Epithelial cell of esophagus (primary cell): ENCODE data around the gene RSPO1.

Experiments used
- DNase-seq: peaks from one replicate; pipeline ENCODE4 v3.0.0; 2010; ENCODE audit warnings: low read depth
- H3K4me3 ChIP-seq: 2 replicates; pipeline ENCODE4 v1.5.1; 2011; ENCODE audit warnings: mild to moderate bottlenecking, low read length, control low read depth
- TF ChIP-seq, protein P1 (sequence below): IDR thresholded peaks from 2 replicates; pipeline ENCODE4 v1.5.1; 2011; ENCODE audit warnings: low read depth, mild to moderate bottlenecking, low read length, control low read depth, inconsistent platforms; ENCODE audit not compliant: insufficient read depth; ENCODE audit errors: missing control alignments

The RSPO1 gene

DNA sequence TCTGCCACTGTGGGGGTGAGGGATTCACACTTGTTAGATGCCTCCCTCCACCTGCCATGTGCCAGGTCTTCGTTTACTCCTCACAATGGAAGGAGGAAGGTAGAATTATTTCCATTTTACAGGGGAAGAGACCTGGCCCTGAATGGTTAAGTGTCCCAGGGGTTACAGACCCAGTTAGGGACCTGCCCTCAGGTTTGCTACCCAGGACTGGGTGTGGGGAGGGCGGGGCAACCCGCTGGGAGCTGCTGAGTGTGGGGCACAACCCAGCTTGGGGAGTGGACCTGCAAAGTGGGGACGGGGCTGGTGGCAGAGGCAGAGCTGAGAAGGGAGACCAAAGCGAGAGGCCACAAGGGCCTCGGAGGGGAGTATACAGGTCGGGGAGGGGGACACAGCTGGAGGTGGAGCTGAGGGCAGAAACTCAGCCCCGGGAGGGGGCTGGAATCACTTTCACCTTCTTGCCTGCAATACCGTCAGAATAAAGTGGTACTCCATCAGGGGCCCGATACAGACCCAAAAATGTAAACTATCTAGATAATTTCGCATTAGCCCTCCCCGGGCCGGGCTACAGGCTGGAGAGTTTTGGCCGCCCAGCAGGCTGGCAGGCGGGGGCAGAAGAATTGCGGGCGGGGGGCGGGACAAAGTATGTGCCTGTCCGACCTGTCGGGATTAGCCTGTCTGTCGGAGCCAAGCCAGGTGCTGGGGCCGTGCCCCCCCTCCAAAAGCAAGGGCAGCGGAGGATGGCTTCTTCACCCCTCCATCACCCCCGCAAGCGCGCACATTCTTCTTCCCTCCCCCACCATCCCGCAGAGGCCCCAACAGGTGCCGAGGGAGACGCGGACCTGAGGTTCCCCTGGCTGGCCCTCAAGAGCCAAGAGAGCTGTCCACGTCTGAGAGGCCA, 1.4 kb downstream of the RSPO1 start:
- no peak overlapping the region for H3K4me3 ChIP-seq
- TF ChIP-seq, protein P1, sequence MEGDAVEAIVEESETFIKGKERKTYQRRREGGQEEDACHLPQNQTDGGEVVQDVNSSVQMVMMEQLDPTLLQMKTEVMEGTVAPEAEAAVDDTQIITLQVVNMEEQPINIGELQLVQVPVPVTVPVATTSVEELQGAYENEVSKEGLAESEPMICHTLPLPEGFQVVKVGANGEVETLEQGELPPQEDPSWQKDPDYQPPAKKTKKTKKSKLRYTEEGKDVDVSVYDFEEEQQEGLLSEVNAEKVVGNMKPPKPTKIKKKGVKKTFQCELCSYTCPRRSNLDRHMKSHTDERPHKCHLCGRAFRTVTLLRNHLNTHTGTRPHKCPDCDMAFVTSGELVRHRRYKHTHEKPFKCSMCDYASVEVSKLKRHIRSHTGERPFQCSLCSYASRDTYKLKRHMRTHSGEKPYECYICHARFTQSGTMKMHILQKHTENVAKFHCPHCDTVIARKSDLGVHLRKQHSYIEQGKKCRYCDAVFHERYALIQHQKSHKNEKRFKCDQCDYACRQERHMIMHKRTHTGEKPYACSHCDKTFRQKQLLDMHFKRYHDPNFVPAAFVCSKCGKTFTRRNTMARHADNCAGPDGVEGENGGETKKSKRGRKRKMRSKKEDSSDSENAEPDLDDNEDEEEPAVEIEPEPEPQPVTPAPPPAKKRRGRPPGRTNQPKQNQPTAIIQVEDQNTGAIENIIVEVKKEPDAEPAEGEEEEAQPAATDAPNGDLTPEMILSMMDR = no peak
- DNase-seq = no peak

DNA sequence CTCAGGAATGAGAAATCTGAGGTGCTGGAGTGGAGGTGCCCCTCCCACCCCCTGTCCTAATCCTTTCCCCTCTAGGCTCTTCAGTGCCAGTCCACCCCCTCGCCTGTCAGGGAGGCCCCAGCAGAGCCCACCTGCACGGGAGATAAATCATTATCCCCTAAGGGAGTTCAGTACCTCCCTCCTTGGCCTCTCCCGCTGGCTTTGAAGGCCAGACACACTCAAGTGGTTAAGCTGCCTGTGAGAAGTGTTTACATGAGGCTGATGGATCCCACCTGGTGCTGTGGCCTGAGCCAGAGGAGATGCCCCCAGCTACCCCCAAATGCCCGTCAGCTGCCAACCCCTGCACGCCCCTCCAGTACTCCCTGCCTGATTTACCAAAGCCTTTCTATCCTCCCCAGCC, 3.7 kb downstream of the RSPO1 start:
- no peak overlapping the region for H3K4me3 ChIP-seq
- TF ChIP-seq, protein P1 = no peak
- no peak for DNase-seq

DNA sequence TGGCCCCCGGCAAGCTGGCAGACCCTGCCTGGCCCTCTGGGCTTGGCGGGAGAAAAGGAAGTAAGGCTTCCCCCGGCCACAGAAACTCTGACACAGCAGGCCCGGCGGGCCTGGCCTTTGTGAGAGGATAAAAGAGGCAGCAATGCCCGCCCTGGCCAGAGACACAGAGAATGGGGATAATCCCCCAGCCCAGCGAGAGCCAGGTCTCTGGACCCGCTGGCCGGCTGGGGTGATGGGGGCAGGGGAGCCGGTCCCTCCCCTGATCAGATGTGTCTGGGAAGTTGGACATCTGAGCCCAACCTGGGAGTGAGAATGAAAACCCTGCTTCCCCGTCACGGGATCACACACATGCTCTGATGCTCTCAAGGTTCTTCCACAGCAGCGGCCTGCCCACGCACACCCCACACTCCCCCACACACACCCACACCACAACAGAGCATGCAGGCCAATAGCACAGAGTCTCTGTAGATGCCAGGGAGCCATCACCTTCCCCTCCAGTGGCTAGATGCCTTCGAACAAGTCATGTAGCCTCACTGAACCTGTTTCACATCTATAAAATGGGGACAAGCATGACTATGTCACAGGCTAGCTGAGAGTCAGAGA, 4.2 kb downstream of the RSPO1 start:
- no peak overlapping the region for H3K4me3 ChIP-seq
- TF ChIP-seq, protein P1 = no peak
- no peak for DNase-seq

DNA sequence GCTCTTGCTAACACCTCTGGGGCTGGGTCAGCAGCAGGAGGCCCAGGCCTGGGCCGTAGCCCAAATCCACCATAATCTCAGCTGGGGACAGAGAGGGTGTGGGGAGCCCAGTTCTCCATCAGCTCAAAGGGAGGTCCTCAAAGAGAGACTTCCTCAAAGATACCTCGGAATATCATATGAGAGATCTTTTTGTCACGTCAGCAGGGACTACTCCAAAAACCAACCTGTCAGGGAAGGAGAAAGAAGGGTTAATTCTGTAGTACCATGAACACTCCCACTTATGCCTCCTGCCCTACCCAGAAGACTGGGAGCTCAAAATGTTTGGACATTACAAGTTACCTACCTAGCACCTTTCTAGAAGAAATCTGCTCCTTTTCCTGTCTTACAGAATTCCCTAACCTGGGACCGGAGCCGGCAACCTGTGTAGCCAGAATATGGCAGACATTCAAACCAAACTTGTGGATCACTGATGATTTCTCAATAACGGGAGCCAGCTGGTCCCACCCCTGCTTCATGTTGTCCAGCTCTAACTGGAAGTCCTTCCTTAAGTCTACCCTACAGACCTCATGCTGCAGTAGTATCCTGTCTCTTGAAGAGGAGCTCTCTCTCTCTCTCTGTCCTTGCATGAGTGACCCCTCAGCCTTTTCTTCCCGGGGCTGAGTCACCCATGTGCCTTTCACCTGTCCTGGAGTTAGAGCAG, 4.8 kb downstream of the RSPO1 start:
- no peak overlapping the region for H3K4me3 ChIP-seq
- TF ChIP-seq, protein P1 = no peak
- DNase-seq = no peak

DNA sequence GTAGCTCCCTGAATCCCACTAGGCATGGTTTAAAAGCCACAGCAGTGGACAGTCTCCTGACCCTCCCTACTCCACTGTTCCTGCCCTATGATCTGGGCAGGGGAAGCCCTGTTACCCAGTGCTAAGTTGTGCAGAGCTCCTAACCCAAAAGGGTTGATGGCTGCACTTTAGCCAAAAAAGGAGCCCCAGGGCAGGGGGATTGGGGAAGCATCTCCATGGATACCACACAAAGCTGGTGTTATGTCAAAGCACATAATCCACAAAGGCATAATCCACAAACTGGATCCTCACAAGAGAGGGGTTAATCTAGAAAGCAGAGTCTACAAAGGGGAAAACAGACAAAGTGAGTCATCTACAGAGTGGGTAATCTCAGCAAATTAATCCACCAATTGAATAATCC, 5.7 kb downstream of the RSPO1 start:
- H3K4me3 ChIP-seq = no peak overlapping the region
- TF ChIP-seq, protein P1 = no peak
- no peak for DNase-seq

DNA sequence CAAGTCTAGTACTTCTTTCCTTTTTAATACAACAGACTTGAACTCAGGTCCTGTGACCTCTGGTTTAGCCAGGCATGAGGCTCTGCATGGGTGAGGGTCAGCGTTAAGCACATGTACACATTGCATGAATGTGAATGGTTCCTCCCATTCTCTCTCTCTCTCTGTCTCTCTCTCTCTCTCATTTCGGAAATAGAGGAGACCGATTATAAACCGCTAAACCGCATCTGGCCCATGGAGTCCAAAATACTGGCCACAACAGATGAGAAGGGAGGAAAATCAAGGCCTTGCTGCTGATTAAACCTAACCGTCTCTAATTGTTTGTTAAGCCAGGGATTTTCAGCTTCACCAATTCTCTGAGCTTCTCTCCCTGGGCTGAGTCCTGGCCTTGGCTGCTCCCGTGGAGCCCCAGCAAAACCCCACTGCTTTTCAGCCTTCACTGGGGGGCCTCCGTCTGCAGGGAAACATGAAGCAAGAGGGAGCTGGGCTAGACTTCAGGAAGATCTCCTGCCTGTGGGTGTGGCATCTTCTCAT, 6.6 kb downstream of the RSPO1 start:
- no peak for DNase-seq
- H3K4me3 ChIP-seq = no peak overlapping the region
- TF ChIP-seq, protein P1 = no peak
